Fibroblast of skin of right biceps (primary cell): Measurements from ENCODE around the gene CLRN1.

Experiments used
- DNase-seq: peaks from one replicate; pipeline ENCODE4 v3.0.0-alpha.2; 2013

Gene CLRN1

GRCh38 chr3:150913133-150913922, 59.2 kb downstream of the CLRN1 start:
- peak; percentile 14 for DNase-seq

DNA sequence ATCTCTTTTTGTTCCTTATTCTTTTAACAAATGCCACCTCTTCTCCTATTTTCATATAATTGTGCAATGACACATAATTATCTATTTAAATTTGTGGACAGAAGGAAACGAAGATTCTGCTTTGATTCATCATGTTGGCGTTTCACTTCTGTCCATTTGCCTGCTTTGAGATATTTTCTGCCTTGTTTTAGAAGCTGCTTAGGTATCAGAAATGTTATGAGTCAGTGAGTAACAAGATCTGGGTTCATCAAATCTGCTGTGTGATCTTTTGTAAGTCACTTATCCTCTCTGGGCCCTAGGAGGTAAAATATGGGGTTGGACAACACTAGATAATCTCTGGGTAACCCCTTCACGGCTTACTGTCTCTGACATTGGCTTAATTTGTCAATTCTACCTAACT, 60.0 kb downstream of the CLRN1 start:
- DNase-seq, result no peak

DNA sequence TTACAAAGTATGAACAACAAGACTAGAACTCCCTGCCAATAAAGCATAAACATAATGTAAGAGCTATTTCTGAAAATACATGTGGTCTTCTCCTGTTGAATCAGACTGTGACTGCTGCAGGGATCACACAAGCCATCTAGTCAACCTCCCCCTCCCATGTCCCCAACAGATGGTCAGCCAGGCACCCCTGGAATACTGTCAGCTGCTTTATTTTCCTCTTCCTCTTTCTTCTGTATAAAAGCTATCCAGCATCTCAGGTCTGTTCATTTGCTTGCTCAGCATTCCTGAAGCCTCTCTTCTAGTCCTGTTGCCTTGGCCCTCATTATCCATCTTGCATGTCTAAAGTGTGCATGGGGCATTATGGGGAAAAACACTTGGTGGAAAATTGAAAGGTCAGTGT, 60.8 kb downstream of the CLRN1 start:
- no peak for DNase-seq

DNA sequence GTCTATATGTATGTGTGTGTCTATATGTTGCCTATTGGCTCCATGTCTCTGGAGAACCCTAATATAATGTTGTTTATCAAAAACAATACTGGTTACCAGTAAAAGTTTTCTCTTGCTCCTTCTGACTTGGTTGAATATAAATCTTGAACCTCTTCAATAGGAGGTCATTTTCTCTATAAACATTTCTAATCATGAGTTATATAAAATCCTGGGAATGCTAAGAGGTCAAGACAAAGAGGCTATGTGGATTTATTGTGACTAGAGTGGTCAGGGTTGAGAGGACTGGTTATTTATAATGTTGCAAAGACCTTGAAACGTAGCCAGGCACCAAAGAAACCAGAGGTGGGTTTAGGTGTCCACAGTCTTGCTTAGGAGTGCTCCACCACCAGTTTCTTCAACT, 66.1 kb downstream of the CLRN1 start:
- no peak for DNase-seq

GRCh38 chr3:150905746-150906145, 66.8 kb downstream of the CLRN1 start:
- DNase-seq, result no peak

DNA sequence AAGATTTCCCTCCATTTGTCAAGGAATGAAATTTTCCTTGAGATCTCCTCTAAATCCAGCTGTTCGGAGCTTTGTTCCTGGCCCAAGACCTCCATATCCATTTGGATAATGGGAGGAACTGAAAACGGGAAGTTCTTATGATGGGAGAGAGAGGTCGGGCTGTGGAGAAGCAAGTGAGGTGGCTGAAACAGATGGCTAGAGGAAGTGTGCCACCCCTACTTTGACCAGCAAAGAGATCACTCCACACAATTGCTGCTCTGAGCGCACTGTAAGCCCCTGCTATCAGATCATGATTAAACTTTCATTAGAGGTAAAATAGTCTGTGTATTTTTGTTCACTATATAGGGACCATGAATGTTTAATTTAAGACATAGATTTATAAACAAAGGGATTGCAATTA, 67.2 kb downstream of the CLRN1 start, which contains the start of gene MINDY4B:
Gene MINDY4B, minus strand, starts transcription at position 101 of the 400 bp plus-strand sequence. Its CDS starts 0 bp downstream, at position 101.
- DNase-seq, result no peak

GRCh38 chr3:150902988-150903387, 69.5 kb downstream of the CLRN1 start:
- no peak for DNase-seq

GRCh38 chr3:150901793-150902192, 70.7 kb downstream of the CLRN1 start:
- no peak for DNase-seq

- DNase-seq, result no peak
Measured at GRCh38 chr3:150899141-150899540, 73.4 kb downstream of the CLRN1 start.

DNA sequence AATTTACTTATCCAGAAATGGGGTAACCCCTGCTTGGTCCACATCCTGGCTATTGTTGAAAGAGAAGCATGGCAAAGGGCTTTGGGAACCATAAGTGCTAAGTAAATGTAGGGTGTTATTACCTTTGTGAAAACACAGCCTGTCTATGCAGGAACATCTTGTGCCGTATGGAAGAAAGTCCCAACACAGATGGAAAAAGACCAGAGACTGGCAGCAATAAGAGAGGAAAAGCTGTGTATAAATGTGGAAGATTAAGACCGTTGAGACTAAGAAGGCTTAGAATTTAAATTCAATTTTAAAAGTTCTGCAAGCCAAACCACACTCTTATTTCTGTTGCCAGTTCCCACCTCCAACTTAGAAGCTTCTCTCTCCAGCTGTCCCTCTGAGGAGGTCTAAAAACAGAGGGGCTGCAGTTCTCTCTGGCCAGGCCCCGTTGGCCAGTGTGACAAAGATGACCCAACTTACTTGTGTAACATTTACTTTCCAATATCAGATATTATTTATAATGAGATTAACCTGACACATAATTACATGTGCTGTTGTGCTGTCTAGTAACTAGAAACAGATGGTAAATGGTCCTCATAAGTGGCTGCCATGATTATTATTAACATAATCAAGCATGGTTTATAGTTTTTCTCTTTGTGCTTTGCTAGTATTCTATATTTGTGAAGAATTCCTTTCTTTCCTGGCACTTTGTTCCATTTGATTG, 74.3 kb downstream of the CLRN1 start:
- DNase-seq, result no peak

DNA sequence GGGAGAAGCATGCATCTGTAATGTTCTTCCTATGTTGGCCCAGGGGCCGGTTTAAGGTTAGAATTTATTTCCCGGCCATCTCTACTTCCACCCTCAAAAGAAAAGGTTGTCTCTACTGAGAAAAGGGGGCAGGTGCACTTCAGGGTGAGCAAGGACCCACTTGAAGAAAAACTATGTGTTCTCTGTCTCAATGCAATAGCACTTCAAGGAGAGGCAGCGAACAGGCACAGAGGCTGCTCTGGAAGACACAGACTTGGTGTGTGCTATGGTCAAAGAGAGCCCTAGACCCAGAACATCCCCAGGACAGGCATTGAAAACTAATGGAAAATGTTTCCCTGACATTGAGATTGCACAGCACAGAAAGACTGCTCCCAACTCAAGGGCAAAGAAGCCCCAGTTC, 74.9 kb downstream of the CLRN1 start:
- DNase-seq, result no peak

- DNase-seq, result no peak
Measured at GRCh38 chr3:150890831-150891230, 81.7 kb downstream of the CLRN1 start.

GRCh38 chr3:150890295-150890694, 82.2 kb downstream of the CLRN1 start:
- peak; percentile 18 for DNase-seq

- DNase-seq, result no peak
Measured at GRCh38 chr3:150889106-150889505, 83.4 kb downstream of the CLRN1 start.

- no peak for DNase-seq
Measured at GRCh38 chr3:150887031-150887430, 85.5 kb downstream of the CLRN1 start.

- DNase-seq, result no peak
Measured at GRCh38 chr3:150885535-150885934, 87.0 kb downstream of the CLRN1 start.

DNA sequence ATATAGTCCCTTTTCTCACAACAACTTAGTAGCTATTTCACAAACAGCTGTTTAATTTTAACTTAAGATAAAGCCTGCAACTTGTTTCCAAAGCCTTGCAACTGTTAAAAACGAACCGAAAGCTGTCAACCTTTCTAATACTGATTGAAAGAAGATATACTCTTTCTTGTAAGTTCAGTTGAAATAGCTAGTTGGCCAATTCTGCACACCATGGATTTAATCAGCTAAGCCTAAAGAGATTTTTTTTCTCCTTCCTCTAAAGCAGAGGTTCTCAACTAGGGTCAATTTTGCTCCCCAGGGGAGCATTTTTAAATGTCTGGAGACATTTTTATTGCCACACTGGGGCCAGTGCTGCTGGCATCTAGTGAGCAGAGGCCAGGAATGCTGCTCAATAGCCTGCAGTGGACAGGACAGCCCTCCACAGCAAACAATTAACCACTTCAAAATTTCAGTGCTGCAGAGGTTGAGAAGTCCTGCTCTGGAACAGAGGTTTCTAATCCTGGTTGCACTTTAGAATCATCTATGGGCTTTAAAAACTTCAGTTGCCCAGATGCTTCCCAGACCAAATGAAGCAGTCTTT, 93.4 kb downstream of the CLRN1 start:
- no peak for DNase-seq

DNA sequence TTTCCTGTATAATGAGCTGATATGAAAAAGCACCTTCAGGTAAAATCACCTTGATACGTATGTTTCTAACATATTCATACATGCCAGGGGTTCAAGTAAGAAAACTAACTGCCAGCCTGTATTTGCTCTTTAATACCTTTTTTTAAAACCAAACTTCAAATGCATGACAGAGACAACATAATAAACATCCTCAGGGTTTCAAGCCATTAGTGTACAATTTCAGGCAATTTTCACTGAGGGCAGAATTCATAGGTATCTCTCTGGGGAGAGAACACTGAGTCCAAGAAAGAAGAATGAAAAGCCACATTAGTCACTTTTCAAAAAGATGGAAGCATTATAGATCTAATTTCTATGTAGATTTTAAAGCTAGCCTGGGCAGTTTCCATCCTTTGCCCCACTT, 94.2 kb downstream of the CLRN1 start:
- DNase-seq, result no peak

- DNase-seq, result no peak
Measured at GRCh38 chr3:150877303-150877702, 95.2 kb downstream of the CLRN1 start.

DNA sequence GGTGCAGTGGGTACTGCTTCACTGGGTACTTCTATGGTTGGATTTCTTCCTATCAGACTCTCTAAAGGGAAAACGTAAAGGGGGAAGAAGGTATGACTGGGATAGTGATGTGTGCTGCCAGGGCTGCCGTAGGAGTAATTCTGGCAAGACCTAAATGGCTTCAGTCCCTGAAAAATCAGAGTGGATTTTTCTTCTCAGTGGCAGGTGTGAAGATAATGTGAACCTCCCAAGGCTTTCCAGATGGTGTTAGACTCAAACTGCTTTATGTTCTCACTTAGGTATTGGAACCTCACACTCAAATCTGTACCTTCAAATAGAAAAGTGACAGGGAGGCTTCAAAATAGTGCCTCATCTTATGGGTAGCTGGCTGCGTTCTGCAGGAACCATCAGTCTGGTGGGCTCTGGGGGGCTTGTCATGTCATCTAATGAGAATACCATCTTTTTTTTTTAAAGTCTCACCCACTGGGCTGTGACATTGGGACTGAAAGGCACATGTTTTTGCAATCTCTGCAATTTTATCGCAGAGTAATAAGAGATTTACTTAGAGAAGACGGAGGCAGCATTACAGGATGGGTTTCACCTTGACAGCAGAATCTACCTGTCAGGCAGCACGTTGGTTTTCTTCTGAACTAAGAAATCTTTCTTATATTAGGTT, 95.8 kb downstream of the CLRN1 start:
- DNase-seq, result no peak
